ENCODE results near the gene NEO1. TPM values are rescaled to one million over a fixed set of nuclear protein-coding genes. Genes with fewer than 3 reads are reported as not detected.

The NEO1 gene
- total RNA-seq, 1 donor from 2014 or later = 24.9 TPM

DNA sequence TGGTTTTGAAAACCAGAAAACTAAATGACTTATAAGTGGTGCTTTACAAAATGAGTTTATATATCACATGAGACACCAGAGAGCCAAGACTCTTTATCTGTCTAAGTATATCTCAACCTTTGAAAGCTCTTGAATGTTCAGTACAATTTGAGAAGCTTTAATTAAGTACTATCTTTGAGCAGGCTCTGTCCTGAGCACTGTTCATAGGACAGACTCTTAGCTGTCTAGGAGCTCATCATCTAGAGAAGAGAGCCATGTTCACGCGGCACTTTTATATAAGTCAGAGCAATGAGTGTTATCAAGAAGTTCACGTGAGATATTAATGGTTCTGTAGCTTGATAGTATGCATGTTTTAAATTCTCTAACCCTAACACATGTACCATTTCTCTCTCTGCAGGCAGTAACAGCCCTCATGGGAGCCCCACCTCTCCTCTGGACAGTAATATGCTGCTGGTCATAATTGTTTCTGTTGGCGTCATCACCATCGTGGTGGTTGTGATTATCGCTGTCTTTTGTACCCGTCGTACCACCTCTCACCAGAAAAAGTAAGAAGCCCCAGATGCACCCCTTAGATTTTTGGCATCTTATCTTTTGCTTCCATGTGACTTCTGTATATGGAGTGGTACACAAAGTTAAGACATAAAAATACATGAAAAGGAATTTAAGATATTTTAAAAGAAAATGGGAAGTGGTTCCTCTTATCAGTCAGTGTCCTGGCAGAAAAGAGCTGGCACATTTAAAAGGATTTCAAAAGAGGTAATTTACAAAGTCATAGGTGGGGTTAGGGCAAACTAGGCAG, 230.5 kb downstream of the NEO1 start:
- no peak for TF ChIP-seq CTCF (IDR thresholded peaks at IDR 0.05)
- peaks cover 7% of the 10 kb centered on the region for H3K36me3 Mint-ChIP-seq (ENCODE audit: unreplicated experiment)
- H3K27me3 Mint-ChIP-seq (ENCODE audit: unreplicated experiment) = no peaks in the 10 kb centered on the region
- H3K4me3 Mint-ChIP-seq (ENCODE audit: unreplicated experiment) = no peak overlapping the region
- DNase-seq (ENCODE audit: extremely low spot score, unreplicated experiment) = no peak
- peaks cover 20% of the 10 kb centered on the region for H3K4me1 Mint-ChIP-seq (ENCODE audit: unreplicated experiment)
- H3K27ac Mint-ChIP-seq (ENCODE audit: unreplicated experiment) = no peak overlapping the region
- H3K9me3 Mint-ChIP-seq (ENCODE audit: unreplicated experiment) = no peaks in the 10 kb centered on the region

- Mint-ChIP-seq H3K27ac (ENCODE audit: unreplicated experiment) (peak overlapping the region; percentile 24), H3K4me1 (ENCODE audit: unreplicated experiment) (peaks cover 20% of the 10 kb centered on the region), H3K9me3 (ENCODE audit: unreplicated experiment) (no peaks in the 10 kb centered on the region), H3K36me3 (ENCODE audit: unreplicated experiment) (peaks cover 10% of the 10 kb centered on the region), H3K27me3 (ENCODE audit: unreplicated experiment) (no peaks in the 10 kb centered on the region), H3K4me3 (ENCODE audit: unreplicated experiment) (no peak overlapping the region)
- no peak for DNase-seq (ENCODE audit: extremely low spot score, unreplicated experiment)
- TF ChIP-seq CTCF (IDR thresholded peaks at IDR 0.05) = no peak
Observed at GRCh38 chr15:73283366-73283962, 231.2 kb downstream of the NEO1 start.

GRCh38 chr15:73284090-73284716, 231.9 kb downstream of the NEO1 start:
- peaks cover 15% of the 10 kb centered on the region for H3K36me3 Mint-ChIP-seq (ENCODE audit: unreplicated experiment)
- H3K27ac Mint-ChIP-seq (ENCODE audit: unreplicated experiment) = no peak overlapping the region
- peak; percentile 60 for TF ChIP-seq CTCF (IDR thresholded peaks at IDR 0.05)
- no peaks in the 10 kb centered on the region for H3K9me3 Mint-ChIP-seq (ENCODE audit: unreplicated experiment)
- no peak for DNase-seq (ENCODE audit: extremely low spot score, unreplicated experiment)
- H3K4me1 Mint-ChIP-seq (ENCODE audit: unreplicated experiment) = peaks cover 20% of the 10 kb centered on the region
- H3K4me3 Mint-ChIP-seq (ENCODE audit: unreplicated experiment) = no peak overlapping the region
- H3K27me3 Mint-ChIP-seq (ENCODE audit: unreplicated experiment) = no peaks in the 10 kb centered on the region

DNA sequence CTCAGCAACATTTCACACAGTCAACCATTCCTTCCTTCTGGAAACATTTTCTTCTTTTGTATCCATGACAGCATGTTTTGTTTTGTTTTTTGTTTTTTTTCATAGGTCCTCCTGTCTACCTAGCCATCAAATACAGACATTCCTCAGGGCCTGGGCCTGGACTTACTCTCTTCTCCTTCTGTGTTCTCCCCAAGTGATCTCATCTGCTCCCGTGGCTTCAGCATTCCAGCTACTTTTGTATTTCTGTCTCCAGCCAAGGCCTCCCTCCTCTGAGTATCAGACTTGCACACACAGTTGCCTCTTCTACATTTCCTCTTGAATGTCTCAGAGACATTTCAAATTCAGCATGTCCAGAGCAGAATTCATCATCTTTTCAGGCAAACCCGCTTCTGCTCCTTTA, 234.0 kb downstream of the NEO1 start:
- Mint-ChIP-seq H3K27me3 (ENCODE audit: unreplicated experiment) (no peaks in the 10 kb centered on the region), H3K4me1 (ENCODE audit: unreplicated experiment) (peaks cover 20% of the 10 kb centered on the region), H3K9me3 (ENCODE audit: unreplicated experiment) (no peaks in the 10 kb centered on the region), H3K4me3 (ENCODE audit: unreplicated experiment) (no peak overlapping the region), H3K27ac (ENCODE audit: unreplicated experiment) (no peak overlapping the region), H3K36me3 (ENCODE audit: unreplicated experiment) (peaks cover 15% of the 10 kb centered on the region)
- no peak for DNase-seq (ENCODE audit: extremely low spot score, unreplicated experiment)
- no peak for TF ChIP-seq CTCF (IDR thresholded peaks at IDR 0.05)

- no peak for TF ChIP-seq CTCF (IDR thresholded peaks at IDR 0.05)
- no peak overlapping the region for H3K27ac Mint-ChIP-seq (ENCODE audit: unreplicated experiment)
- no peaks in the 10 kb centered on the region for H3K9me3 Mint-ChIP-seq (ENCODE audit: unreplicated experiment)
Observed at GRCh38 chr15:73287019-73287418, 234.8 kb downstream of the NEO1 start.

More at GRCh38 chr15:73287019-73287418, 234.8 kb downstream of the NEO1 start:
- H3K36me3 Mint-ChIP-seq (ENCODE audit: unreplicated experiment) = peaks cover 15% of the 10 kb centered on the region
- no peak for DNase-seq (ENCODE audit: extremely low spot score, unreplicated experiment)
- H3K4me3 Mint-ChIP-seq (ENCODE audit: unreplicated experiment) = no peak overlapping the region
- no peaks in the 10 kb centered on the region for H3K27me3 Mint-ChIP-seq (ENCODE audit: unreplicated experiment)
- peaks cover 20% of the 10 kb centered on the region for H3K4me1 Mint-ChIP-seq (ENCODE audit: unreplicated experiment)
